Hippocampal formation (tissue), 2 donors: ENCODE data around the gene GRM1.
A peak's percentile ranks its signal among the peaks of the same experiment; 100 is the strongest.

Source experiments
- DNase-seq, 2 donors: peaks; one replicate each; lab custom pipeline; 2025; lab: John Stamatoyannopoulos, UW

GRM1 gene

DNA sequence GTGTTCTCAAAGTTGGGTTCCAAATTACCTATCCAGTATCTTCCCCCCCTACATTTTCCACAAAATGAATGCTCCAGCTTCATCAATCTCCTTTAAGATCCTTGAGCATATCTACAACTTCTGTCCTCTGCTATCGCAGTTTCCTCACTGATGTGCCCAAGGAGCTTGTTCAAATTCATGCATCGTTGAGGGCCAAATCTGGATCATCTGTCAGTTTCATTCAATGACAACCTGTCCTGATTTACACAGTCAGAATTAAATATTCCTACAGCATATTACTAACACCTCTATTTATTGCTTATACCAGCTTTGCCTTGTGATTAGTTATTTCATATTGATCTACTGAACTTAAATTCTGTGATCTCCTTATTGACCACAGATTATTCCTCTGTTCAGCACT is 68.7 kb downstream of the GRM1 start:
- no peak for DNase-seq

- no peak for DNase-seq
Measured at GRCh38 chr6:146100776-146101175, 71.9 kb downstream of the GRM1 start.

- no peak for DNase-seq
Measured at GRCh38 chr6:146103416-146104072, 74.7 kb downstream of the GRM1 start.

DNA sequence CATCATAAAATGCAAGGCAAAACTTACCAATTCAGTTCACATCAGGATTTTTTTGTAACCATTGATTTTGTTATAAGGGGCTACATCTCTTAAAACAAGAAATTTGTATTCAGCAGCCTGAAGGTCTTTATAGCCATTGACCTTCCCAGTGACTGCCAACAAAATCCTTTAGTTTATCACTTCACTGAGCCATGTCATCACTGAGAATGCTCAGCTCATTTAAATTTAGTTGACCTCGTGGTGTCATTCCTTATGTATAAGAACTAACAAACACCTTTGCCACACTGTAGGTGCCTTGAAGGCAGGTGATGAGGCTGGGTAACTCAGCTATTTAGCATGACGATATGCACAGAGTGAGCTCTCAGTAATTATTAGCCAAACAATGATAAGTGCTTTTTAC is 77.7 kb downstream of the GRM1 start:
- no peak for DNase-seq

DNA sequence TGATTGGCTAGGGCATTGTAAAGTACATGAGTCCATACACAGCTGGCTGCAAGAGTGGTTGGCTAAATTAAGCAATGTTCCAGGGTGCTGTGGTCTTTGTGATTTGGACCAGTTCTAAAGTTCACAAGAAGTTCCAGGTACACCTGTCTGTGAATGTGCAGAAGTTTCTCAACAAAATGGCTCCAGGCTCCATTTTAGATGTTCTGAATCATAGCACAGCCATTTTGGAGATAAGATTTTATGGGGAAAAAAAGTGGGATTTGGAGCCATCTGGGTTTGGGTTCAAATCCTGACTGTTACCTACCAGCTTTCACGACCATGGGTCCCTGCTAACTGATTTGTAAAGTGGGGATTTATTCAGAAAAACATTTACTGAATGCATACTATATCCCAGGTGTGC is 82.1 kb downstream of the GRM1 start:
- DNase-seq = no peak

GRCh38 chr6:146111881-146112450 is 83.1 kb downstream of the GRM1 start:
- peak in 1 of 2 donors; percentile 27 for DNase-seq

DNA sequence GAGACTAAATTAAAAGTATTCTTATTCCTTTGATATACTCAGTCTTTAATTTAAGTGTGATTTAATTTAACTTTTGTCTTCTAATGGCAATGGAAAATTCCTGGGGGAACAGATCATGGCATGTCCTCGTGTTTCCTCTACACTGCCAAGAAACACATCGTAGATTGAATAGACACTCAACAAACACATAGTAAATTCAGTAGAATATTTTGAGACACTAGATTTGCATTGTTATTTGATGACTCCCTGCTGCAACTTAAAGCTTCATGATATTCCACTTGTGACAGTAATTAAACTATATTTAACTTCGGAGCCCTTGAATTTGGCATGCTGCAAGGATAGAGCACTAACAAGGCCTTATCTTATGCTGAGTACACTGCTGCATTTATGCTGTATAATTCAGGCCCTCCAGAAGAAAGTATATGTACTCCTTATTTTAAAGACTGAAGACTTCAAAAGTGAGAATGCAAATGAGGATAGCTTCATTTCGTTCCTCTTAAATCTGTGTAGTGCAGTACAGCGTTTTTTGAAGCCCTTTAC is 84.3 kb downstream of the GRM1 start:
- DNase-seq = no peak

DNA sequence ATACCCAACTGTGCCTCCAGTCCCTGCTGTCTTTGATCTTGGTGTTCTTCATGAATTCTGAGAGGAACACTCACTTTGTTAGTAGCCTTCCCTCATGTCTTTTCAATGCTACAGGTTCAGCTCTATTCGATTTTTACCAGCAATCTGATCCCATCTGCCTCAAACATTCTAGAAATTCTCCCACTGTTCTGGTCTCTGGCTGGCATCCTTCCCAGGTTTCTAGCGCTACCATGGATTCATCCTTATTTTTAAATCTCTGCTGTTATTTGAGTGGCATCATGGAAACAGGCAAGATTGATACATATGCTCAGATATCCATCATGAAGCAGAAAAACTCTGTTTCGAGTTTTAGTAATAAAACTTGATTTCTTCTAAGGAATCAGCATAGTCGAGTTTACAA is 94.8 kb downstream of the GRM1 start:
- DNase-seq = no peak

DNA sequence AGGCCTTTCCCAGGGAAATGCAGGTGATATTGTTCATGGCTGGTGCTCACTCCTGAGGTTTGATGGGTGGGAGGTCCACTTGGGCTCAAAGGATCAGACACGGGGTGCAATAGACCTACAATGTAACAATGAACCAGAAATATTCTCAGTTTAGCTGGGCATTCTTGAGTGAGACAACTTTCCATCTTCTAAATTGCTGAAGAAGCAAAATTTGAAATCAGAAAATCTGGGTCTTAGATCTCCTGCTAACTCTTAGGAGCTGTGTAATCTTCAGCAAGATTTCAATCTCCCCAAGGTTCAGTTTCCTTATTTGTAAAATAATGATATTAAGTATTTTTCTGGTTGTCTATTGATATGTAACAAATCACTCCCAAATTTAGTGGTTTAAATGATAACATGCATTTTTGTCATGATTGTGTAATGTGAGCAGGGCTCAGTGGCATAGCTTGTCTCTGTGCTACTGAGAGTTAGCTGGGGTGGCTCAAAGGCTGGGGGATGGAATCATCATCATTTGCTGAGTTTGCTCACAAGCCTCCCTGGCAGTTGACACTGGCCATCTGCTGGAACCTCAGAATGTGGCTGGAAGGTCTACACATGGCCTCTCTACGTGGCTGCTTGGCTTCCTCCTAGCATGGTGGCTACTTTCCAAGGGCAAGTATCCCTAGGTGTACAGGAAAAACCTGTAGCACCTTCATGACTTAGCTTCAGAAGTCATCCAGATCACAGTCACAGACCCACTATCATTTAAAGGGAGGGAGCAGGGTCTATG is 98.8 kb downstream of the GRM1 start:
- DNase-seq = no peak

DNA sequence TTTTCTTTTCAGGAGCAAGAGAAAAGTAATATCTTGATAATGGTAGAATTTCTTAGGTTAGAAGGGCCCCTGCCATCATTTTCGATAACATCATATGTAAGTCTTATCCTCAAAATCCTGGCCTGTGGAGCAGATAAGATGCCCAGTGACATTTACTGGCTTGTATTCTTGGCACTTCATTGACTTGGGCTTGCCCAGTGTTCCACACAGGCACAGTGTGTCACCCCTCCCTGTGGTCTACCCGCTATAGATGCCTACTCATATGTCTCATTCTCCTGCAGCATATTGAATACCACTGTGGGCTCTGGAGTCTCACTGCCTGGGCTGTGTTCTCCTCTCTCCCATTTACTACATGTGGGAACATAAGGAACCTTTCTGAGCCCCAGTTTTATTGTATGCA is 105.0 kb downstream of the GRM1 start:
- no peak for DNase-seq

- DNase-seq = no peak
Measured at GRCh38 chr6:146135167-146135566, 106.3 kb downstream of the GRM1 start.

GRCh38 chr6:146146836-146147235 is 118.0 kb downstream of the GRM1 start:
- no peak for DNase-seq

GRCh38 chr6:146149770-146150169 is 120.9 kb downstream of the GRM1 start:
- DNase-seq = no peak

GRCh38 chr6:146153040-146153758 is 124.3 kb downstream of the GRM1 start:
- DNase-seq = no peak

- no peak for DNase-seq
Measured at GRCh38 chr6:146154197-146154596, 125.3 kb downstream of the GRM1 start.

GRCh38 chr6:146161664-146162063 is 132.8 kb downstream of the GRM1 start:
- DNase-seq = no peak

- no peak for DNase-seq
Measured at GRCh38 chr6:146169872-146170271, 141.0 kb downstream of the GRM1 start.

- no peak for DNase-seq
Measured at GRCh38 chr6:146177785-146178184, 148.9 kb downstream of the GRM1 start.

GRCh38 chr6:146183831-146184230 is 155.0 kb downstream of the GRM1 start:
- no peak for DNase-seq

- DNase-seq = no peak
Measured at GRCh38 chr6:146184701-146185100, 155.8 kb downstream of the GRM1 start.

GRCh38 chr6:146189131-146189530 is 160.3 kb downstream of the GRM1 start:
- no peak for DNase-seq

DNA sequence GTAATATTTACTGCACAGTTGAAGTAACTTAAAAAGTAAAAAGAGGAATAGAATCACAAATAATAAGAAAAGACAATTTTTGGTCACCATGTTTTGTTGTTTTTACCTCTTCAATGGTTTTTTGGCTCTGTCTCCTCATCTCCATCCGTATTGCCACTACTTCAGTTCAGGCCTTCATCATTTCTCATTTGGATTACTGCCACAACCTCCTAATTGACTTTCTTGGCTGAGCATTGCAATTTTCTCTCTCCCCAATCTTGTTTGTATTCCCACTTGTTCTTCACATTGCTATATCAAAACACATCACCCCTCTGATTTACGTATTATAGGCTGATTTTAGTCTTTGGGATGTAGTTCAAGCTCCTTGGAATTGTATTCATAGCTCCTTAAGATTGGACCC is 161.7 kb downstream of the GRM1 start:
- DNase-seq = no peak
